Endodermal cell (in vitro differentiated cells): Measurements from ENCODE around the gene PPP3CB. TPM values are rescaled to one million over a fixed set of nuclear protein-coding genes. Genes with fewer than 3 reads are reported as not detected.

Experiments used
- DNase-seq: peaks from one replicate; pipeline ENCODE4 v3.0.0-alpha.2; 2017
- H3K27ac ChIP-seq: 2 replicates; pipeline ENCODE4 v1.5.1; 2013; ENCODE audit warnings: mild to moderate bottlenecking, low read depth, low read length, moderate library complexity
- H3K27me3 ChIP-seq: 2 replicates; pipeline ENCODE4 v1.6.1; 2013; ENCODE audit warnings: mild to moderate bottlenecking, low read length, moderate library complexity; ENCODE audit not compliant: insufficient read depth, control insufficient read depth, poor library complexity, severe bottlenecking
- H3K36me3 ChIP-seq: 2 replicates; pipeline ENCODE4 v1.7.0; 2013; ENCODE audit warnings: mild to moderate bottlenecking, low read length, moderate library complexity; ENCODE audit not compliant: control insufficient read depth, insufficient read depth
- H3K4me1 ChIP-seq: one replicate; pipeline ENCODE4 v1.7.0; 2013; ENCODE audit warnings: low read length; ENCODE audit not compliant: control insufficient read depth, insufficient read depth
- H3K4me3 ChIP-seq: 2 replicates; pipeline ENCODE4 v1.5.1; 2013; ENCODE audit warnings: mild to moderate bottlenecking, low read length, moderate library complexity
- H3K9ac ChIP-seq: 2 replicates; pipeline ENCODE4 v1.6.1; 2013; ENCODE audit warnings: mild to moderate bottlenecking, low read length, moderate library complexity; ENCODE audit not compliant: poor library complexity, severe bottlenecking; ENCODE audit errors: extremely low read depth
- H3K9me3 ChIP-seq: 2 replicates; pipeline ENCODE4 v1.6.1; 2013; ENCODE audit warnings: mild to moderate bottlenecking, low read length, moderate library complexity; ENCODE audit not compliant: control insufficient read depth
- H3K27ac Mint-ChIP-seq: 2 replicates; pipeline ENCODE4 v1.8.0; 2020; ENCODE audit warnings: mixed read lengths
- H3K27me3 Mint-ChIP-seq: 2 replicates; pipeline ENCODE4 v1.8.0; 2021; ENCODE audit warnings: mild to moderate bottlenecking, mixed read lengths; ENCODE audit not compliant: insufficient read depth
- H3K36me3 Mint-ChIP-seq: 2 replicates; pipeline ENCODE4 v1.8.0; 2020; ENCODE audit warnings: low read depth, mixed read lengths
- H3K4me1 Mint-ChIP-seq: 2 replicates; pipeline ENCODE4 v1.8.0; 2020; ENCODE audit warnings: mixed read lengths
- H3K4me3 Mint-ChIP-seq: 2 replicates; pipeline ENCODE4 v1.8.0; 2020; ENCODE audit warnings: mild to moderate bottlenecking, moderate library complexity, mixed read lengths
- H3K9me3 Mint-ChIP-seq: 2 replicates; pipeline ENCODE4 v1.8.0; 2020; ENCODE audit warnings: mild to moderate bottlenecking, mixed read lengths
- CTCF ChIP-seq: fragments of 200-600 bp; sonication (generic); conservative IDR thresholded peaks from 2 replicates; pipeline ENCODE4 v1.5.0; 2021; ENCODE audit warnings: antibody characterized with exemption, mild to moderate bottlenecking
- WGBS, 2 experiments: methylation state at CpG; one replicate each; pipeline versions ENCODE4 v1.1.5 to v1.1.7; 2013; ENCODE audit warnings: missing lambda C conversion rate in 2 of 2, mixed read lengths in 1 of 2; ENCODE audit not compliant: insufficient coverage in 1 of 2, insufficient read length in 1 of 2; 5-methylcytosine and 5-hydroxymethylcytosine counted together
- total RNA-seq, 2 donors: library from RNA; stranded (reverse); fragmentation: NEBNext Ultra II Directional in 1 of 2; extraction: Animal tissue kit (Norgen Biotek cat#: 25700) in 1 of 2; gene quantifications; 2 replicates in 1 of 2; 3 replicates in 1 of 2; pipeline ENCODE4 v1.2.1, GENCODE V29; 2021

PPP3CB gene
- total RNA-seq, 2 donors from 2014 or later, result 39.2 to 40.2 TPM

DNA sequence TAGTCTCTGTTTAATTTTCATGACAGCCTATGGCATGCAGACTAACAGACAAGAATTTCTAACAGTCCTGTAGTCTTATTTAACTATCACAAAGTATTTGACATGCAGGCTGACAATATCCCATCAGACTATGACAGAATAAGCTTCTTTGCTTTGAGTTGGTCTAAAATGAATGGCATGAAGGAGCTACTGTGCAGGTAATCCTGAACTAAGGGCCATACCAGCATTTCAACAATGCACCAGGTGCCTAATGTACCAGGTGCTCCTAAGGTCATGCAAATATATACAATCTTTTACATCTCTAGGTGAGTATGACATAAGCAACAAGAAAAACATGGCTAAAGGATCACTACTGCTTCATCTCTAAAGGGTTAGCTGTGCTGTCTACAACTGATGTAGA lies 48.9 kb downstream of the PPP3CB start:
- Mint-ChIP-seq H3K27ac (no peak overlapping the region), H3K4me3 (no peak overlapping the region), H3K27me3 (no peaks in the 10 kb centered on the region), H3K4me1 (peaks cover 2% of the 10 kb centered on the region), H3K9me3 (no peaks in the 10 kb centered on the region), H3K36me3 (peaks cover 8% of the 10 kb centered on the region)
- Histone ChIP-seq H3K27ac (no peak overlapping the region), H3K4me1 (no peaks in the 10 kb centered on the region), H3K9ac (no peak overlapping the region), H3K36me3 (peaks cover 50% of the 10 kb centered on the region), H3K4me3 (no peak overlapping the region), H3K9me3 (no peaks in the 10 kb centered on the region), H3K27me3 (no peaks in the 10 kb centered on the region)
- DNase-seq, result no peak
- TF ChIP-seq CTCF, result no peak

DNA sequence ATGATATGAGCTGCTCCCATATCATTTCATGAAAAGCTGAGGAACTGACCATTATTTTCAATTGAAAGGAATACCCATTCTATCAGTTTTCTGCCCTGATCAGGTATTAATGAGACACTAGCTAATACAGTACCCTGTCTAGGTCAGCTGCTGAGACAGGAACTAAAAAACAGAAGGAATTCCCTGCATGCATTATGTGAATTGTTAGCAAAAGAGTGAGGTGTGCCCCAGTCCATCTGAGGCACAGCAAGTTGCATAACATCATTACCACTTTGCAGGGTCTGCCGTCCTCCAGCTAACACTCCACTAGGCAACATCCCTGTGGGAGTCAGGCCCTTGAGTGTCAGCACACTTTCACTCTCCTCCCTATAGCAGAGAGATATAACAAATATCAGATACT lies 51.4 kb downstream of the PPP3CB start:
- TF ChIP-seq CTCF, result no peak
- H3K27me3 Mint-ChIP-seq, result no peaks in the 10 kb centered on the region
- Histone ChIP-seq H3K36me3 (peaks cover 66% of the 10 kb centered on the region), H3K27ac (no peak overlapping the region), H3K9ac (no peak overlapping the region), H3K27me3 (no peaks in the 10 kb centered on the region), H3K4me1 (no peaks in the 10 kb centered on the region), H3K9me3 (no peaks in the 10 kb centered on the region), H3K4me3 (no peak overlapping the region)
- H3K27ac Mint-ChIP-seq, result no peak overlapping the region
- peaks cover 8% of the 10 kb centered on the region for H3K36me3 Mint-ChIP-seq
- peaks cover 2% of the 10 kb centered on the region for H3K4me1 Mint-ChIP-seq
- 91 to 100% methylated on average over 1 of the region's 1 CpG for WGBS, 2 experiments
- DNase-seq, result no peak
- no peak overlapping the region for H3K4me3 Mint-ChIP-seq
- H3K9me3 Mint-ChIP-seq, result no peaks in the 10 kb centered on the region

- H3K27me3 ChIP-seq, result no peaks in the 10 kb centered on the region
- 91% methylated on average over 1 of the region's 1 CpG; no CpG with 5 or more reads in 1 of the 2 experiments for WGBS, 2 experiments
- DNase-seq, result no peak
- H3K36me3 ChIP-seq, result peaks cover 64% of the 10 kb centered on the region
- no peak for TF ChIP-seq CTCF
- no peaks in the 10 kb centered on the region for H3K4me1 ChIP-seq
- Mint-ChIP-seq H3K36me3 (peaks cover 12% of the 10 kb centered on the region), H3K4me1 (peaks cover 5% of the 10 kb centered on the region), H3K27ac (no peak overlapping the region), H3K4me3 (no peak overlapping the region), H3K27me3 (no peaks in the 10 kb centered on the region), H3K9me3 (no peaks in the 10 kb centered on the region)
- no peak overlapping the region for H3K27ac ChIP-seq
- no peak overlapping the region for H3K4me3 ChIP-seq
- H3K9ac ChIP-seq, result no peak overlapping the region
- H3K9me3 ChIP-seq, result no peaks in the 10 kb centered on the region
These were observed 56.1 kb downstream of the PPP3CB start for GRCh38 chr10:73439605-73440312.
